T1000 (cell line): ENCODE data around the gene PACSIN2.
"Not testable (repeated sequence)": the region's sequence is repeated elsewhere in the genome, so short reads cannot be mapped to it uniquely, and the experiment has no call there.

ENCODE experiments used
- DNase-seq: peaks from one replicate; lab custom pipeline; 2025; ENCODE audit warnings: mixed read lengths; lab: John Stamatoyannopoulos, UW

PACSIN2 gene

DNA sequence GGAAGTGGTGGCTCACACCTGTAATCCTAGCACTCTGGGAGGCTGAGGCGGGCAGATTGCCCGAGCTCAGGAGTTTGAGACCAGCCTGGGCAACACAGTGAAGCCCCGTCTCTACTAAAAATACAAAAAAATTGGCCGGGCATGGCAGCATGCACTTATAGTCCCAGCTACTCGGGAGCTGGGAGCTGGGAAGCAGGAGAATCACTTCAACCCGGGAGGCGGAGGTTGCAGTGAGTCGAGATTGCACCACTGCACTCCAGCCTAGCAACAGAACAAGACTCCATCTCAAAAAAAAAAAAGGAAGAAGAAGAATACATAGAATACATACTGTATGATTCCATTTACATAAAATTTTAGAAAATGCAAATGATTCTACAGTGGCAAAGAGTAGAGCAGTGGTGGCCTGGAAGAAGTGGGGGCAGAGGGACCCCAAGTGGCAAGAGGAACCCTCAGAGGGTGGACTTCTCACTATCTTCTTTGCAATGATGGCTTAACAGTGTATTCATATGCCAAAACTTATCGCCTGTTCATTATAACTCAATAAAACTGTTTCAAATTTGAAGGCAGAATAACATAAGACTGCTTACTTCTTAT, 22.0 kb downstream of the PACSIN2 start:
- no peak for DNase-seq

DNA sequence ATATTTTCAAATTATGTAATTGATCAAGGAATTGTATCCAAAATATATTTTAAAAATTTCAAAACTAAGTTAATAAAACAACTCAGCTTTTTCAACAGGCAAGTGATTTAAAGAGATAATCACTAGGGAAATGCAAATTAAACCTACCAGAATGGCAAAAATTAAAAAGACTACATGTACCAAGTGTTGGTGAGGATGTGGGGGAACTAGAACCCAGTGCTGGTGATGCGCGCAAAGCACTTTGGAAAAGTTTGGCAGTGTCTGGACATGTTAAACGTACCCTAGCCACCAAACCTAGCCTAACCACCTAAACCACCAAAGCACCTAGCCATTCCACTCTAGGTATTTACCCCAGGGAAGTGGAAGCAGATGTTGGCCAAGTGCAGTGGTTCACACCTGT, 22.9 kb downstream of the PACSIN2 start:
- no peak for DNase-seq

- no peak for DNase-seq
Measured at GRCh38 chr22:42991010-42991651, 23.8 kb downstream of the PACSIN2 start.

DNA sequence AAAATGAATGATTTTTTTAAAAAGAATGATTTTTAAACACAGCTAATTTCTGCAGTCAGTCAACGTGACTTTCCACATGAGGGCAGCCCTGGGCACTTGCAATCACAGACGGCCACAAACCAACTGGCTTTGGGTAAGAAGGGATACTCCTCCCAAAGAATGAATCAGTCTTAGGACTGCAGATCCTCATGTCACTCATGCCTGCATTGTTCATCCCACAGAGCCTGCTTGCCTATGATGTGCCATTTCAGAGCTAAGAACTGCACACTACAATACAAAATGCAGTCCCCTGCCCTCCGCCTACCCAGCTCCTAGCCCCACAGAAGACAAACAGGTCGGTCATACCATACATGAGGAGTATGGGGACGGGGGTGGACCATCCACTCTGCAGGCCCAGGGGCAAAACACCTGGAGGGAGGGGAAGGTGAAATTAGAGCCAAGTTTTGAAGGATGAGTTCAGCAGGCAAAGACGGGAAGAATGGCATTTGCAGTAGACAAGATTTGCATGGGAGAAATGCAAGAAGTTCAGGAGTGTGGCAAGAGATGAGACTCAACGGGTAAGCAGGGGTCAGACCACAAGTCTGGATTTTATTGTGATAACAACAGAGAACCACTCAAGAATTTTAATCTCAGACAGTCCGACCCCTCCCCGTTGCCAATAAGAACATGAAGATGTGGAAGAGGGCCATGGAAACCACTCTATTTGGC, 24.7 kb downstream of the PACSIN2 start:
- peak; percentile 44 for DNase-seq

DNA sequence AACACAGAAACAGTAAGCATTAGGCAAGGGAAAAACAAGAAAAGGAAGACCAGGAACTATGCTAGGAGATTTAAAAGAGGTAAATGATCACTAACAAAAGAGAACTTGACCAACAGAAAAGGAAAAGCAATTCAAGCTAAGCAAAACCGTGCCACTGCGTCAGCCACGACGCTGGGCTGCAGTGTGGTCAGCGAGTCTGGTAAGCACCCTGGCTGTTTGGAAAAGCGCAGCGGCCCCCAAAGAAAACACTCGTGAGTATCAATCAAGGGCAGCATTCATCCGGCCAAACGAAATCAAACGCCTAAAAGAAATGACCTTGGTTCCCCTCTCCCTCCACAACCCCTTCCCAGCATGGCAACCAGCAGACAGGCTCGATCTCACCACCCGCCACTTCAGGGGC, 28.8 kb downstream of the PACSIN2 start:
- DNase-seq = no peak

DNA sequence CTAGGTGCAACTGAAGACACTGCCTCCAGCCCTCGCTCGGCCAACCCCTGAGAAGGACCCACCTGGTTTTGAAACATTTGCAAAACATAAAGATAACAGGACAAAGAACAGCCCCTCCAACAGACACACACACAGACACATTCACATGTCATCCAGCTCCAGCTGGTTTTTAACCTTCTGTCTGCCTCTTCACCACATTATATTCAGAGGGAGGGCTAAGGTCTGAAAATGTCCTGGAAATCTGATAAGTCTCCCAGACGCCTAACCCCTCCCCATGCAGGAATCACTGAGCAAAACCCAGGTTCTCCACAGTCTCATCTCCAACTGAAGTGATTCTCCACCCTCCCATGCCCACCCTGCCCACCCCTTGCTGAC, 29.4 kb downstream of the PACSIN2 start:
- no peak for DNase-seq

DNA sequence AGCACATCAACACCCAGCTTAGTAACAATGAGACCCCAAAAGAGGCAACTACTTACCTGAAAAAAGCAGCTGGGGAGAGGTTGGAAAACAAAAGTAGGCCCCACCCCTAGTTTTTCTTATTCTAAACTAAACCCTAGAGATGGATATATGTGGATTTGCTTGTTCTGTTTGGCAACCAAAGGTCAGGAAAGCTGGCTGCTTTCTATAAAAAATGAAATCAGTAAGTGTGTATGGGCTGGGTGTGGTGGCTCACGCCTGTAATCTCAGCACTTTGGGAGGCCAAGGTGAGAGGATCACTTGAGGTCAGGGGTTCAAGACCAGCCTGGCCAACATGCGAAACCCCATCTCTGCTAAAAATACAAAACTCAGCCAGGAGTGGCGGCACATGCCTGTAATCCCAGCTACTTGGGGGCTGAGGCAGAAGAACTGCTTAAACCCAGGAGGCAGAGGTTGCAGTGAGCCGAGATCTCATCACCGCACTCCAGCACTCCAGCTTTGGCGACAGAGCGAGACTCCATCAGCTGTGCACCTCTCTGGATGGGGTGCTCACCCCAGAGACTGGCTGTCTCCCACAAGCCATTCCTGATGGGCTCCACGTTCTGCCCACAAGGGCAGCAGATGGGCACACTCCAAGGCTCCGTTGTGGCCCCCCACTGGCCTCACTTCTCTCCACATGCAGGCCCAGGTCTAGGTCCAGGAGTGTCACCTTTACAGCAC, 30.0 kb downstream of the PACSIN2 start:
- DNase-seq = no peak

- DNase-seq = no peak
Measured at GRCh38 chr22:42984397-42984796, 30.6 kb downstream of the PACSIN2 start.

GRCh38 chr22:42983470-42983869, 31.5 kb downstream of the PACSIN2 start:
- no peak for DNase-seq

DNA sequence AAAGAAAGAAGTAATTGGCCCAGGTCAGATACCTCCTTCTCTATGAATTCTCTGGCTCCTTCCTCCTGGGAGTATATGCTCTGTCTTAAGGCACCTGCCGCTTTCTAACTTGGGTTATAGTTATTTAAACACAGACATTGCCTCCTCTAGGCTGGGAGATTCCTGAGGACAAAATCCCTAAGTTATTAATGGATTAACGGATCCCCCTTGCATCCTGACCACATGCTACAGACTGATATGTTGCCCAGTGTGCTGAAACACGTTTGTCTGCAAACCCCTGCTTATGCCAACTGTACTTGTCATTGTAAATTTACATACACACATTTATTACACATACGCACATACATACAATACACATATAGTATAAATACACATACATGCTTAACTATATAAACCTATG, 35.3 kb downstream of the PACSIN2 start:
- DNase-seq = no peak

GRCh38 chr22:42978453-42979103, 36.4 kb downstream of the PACSIN2 start:
- no peak for DNase-seq

GRCh38 chr22:42977569-42977968, 37.4 kb downstream of the PACSIN2 start:
- no peak for DNase-seq

DNA sequence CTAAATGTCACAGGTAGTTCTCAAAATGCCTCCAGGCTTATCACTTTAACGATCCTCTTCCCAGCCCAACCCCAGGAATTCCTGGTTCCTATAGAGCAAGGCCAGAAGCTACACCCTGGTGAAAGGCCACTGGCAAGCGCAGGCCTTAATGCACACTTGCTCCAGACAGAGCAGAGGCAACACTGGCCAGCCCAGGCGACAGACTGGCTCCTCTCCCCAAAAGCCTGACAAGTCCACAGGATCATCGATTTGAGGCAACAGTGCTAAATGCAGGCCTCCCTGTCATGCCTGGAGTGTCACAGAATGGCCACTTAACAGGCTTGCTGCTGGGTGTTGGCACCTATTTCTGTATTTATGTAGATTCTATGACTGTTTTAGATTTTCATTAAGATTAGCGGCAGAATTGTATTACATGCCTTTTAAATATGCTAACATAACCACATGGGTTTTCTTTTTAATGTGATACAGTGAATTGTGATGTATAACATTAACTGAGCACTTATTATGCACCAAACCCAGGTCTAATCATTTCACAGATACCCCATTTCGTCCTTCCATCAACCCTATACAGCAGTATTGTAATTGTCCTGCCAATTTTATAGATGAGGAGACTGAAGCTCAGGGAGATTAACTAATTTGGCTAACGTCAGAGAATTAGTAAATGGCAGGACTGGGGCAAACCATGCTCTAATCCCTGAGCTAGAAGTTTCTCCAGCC, 38.6 kb downstream of the PACSIN2 start:
- DNase-seq = no peak

- DNase-seq = no peak
Measured at GRCh38 chr22:42974223-42974622, 40.7 kb downstream of the PACSIN2 start.

DNA sequence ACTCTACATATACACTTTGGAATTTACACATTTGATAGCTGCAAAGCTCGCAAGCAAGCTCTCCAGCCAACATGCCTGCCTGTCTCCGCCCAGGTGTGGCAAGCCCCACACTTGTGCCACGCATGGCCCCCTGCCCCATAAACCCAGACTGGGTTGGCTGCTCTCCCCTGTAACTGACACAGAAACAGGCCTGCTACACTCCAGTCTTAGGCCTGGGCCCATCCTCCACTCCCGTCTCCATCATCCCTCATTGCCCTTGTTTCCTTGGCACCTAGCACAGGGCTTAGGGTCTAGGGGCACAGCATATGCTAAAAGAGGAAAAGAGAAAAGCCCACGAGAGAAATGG, 41.4 kb downstream of the PACSIN2 start:
- DNase-seq = no peak

DNA sequence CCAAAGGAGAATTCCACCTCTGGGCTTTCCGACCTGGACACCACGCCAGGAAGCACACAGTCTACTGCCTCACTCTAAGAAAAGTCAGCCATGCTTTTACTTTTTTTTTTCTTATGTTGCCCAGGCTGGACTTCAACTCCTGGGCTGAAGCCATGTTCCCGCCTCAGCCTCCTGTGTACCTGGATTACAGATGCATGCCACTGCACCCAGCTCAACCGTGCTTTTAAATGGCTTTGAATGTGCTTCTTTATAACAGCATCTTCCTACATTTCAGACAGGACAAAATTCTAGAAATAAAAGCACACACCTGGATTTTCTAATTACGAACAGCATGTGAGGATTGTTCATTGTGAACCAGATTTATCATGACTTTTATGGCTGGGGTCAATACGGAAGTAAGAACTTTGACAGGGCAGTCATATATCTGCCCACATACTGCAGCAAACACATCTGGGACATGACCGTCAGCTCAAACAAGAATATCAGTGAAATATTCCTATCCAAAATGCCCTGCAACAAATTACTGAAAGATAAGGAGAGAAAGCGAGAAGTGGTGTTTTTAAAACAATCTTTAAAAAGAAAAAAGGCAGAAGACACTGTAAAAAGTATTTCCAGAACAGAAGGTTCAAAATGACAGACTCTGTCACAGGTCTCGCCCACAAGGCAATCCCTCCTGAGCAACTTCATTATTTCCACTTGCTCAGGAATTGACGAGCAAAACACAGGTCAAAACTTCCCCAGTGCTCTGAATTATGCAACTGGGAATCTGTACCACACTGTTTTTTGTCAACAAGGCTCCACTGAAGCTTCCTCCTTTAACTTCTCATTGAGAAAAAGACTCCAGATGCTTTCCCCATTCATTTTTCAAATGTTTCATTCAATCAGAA, 42.1 kb downstream of the PACSIN2 start:
- DNase-seq = no peak

DNA sequence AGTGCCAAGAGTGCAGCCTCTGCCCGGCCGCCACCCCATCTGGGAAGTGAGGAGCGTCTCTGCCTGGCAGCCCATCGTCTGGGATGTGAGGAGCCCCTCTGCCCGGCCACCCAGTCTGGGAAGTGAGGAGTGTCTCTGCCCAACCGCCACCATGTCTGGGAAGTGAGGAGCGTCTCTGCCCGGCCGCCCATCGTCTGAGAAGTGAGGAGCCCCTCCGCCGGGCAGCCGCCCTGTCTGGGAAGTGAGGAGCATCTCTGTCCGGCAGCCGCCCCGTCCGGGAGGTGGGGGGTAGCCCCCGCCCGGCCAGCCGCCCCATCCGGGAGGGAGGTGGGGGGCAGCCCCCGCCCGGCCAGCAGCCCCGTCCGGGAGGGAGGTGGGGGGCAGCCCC, 43.5 kb downstream of the PACSIN2 start:
- not testable (repeated sequence) for DNase-seq

GRCh38 chr22:42970029-42970428, 44.9 kb downstream of the PACSIN2 start:
- no peak for DNase-seq

DNA sequence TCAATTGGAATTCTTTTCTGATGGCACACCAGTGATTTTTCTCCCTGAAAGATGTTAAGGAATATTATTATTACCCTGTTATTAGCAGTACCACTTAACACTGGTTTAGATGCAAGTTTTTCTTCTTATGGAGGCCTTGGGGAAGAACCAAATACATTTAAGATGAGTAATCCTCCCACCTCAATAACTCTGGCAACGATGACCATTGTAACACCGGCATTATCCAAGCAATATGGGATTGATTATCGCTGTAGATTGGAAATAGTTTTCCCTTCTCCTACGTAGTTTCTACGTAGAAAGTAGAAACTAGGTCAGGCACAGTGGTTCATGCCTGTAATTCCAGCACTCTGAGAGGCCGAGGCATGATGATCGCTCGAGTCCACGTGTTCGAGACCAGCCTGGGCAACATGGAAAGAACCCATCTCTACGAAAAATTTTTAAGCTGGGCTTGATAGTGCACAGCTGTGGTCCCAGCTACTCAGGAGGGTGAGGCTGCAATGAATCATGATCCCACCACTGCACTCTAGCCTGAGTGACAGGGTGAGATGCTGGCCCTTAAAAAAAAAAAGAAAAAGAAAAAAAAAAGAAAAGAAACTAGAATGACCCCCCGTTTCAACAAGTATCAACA, 45.5 kb downstream of the PACSIN2 start:
- no peak for DNase-seq

GRCh38 chr22:42967933-42968332, 47.0 kb downstream of the PACSIN2 start:
- DNase-seq = no peak
